Mesenchymal stem cell (in vitro differentiated cells and primary cell): ENCODE results near the gene LRP1.

Experiments used
- DNase-seq: peaks from one replicate; pipeline ENCODE4 v3.0.0-alpha.2; 2013
- H2AFZ ChIP-seq: one replicate; pipeline ENCODE4 v1.6.1; 2013; ENCODE audit warnings: low read depth, mild to moderate bottlenecking, control low read depth, inconsistent platforms, low read length, moderate library complexity
- H2AK5ac ChIP-seq: 2 replicates; pipeline ENCODE4 v1.6.1; 2013; ENCODE audit warnings: low read length, moderate library complexity, mild to moderate bottlenecking, inconsistent platforms; ENCODE audit not compliant: severe bottlenecking
- H2BK120ac ChIP-seq: one replicate; pipeline ENCODE4 v1.6.1; 2013; ENCODE audit warnings: low read depth, mild to moderate bottlenecking, inconsistent platforms, low read length, moderate library complexity
- H2BK12ac ChIP-seq, 2 experiments: one replicate each; pipeline ENCODE4 v1.6.1; 2013; ENCODE audit warnings: inconsistent platforms in 2 of 2, low read length in 2 of 2, mild to moderate bottlenecking in 2 of 2, moderate library complexity in 2 of 2, control low read depth in 1 of 2
- H2BK15ac ChIP-seq: one replicate; pipeline ENCODE4 v1.6.1; 2013; ENCODE audit warnings: mild to moderate bottlenecking, low read depth, inconsistent platforms; ENCODE audit not compliant: poor library complexity, severe bottlenecking
- H2BK5ac ChIP-seq: 2 replicates; pipeline ENCODE4 v1.6.1; 2013; ENCODE audit warnings: low read depth, mild to moderate bottlenecking, low read length, control low read depth, inconsistent platforms; ENCODE audit not compliant: poor library complexity, severe bottlenecking
- H3K14ac ChIP-seq, 2 experiments: one replicate each; pipeline ENCODE4 v1.6.1; 2013; ENCODE audit warnings: inconsistent platforms in 2 of 2, low read length in 2 of 2, control low read depth in 1 of 2, mild to moderate bottlenecking in 1 of 2, moderate library complexity in 1 of 2
- H3K18ac ChIP-seq, 2 experiments: one replicate each; pipeline ENCODE4 v1.6.1; 2013; ENCODE audit warnings: inconsistent platforms in 2 of 2, low read length in 2 of 2, control low read depth in 1 of 2, low read depth in 1 of 2, mild to moderate bottlenecking in 1 of 2
- H3K23ac ChIP-seq, 2 experiments: one replicate each; pipeline ENCODE4 v1.6.1; 2013; ENCODE audit warnings: inconsistent platforms in 2 of 2, low read length in 2 of 2, mild to moderate bottlenecking in 2 of 2, moderate library complexity in 2 of 2, control low read depth in 1 of 2
- H3K27ac ChIP-seq: 2 replicates; pipeline ENCODE4 v1.5.1; 2013; ENCODE audit warnings: mild to moderate bottlenecking, moderate library complexity, low read length, control low read depth, inconsistent platforms; ENCODE audit not compliant: poor library complexity, severe bottlenecking
- H3K27me3 ChIP-seq, 2 experiments: 2 replicates each; pipeline versions ENCODE4 v1.6.1 to v1.7.0; 2013; ENCODE audit warnings: low read length in 2 of 2, mild to moderate bottlenecking in 2 of 2, moderate library complexity in 2 of 2, control low read depth in 1 of 2, inconsistent platforms in 1 of 2; ENCODE audit not compliant: control insufficient read depth in 1 of 2, insufficient read depth in 1 of 2
- H3K36me3 ChIP-seq, 2 experiments: 2 replicates each; pipeline versions ENCODE4 v1.6.1 to v1.7.0; 2013; ENCODE audit warnings: low read length in 2 of 2, control low read depth in 1 of 2, inconsistent platforms in 1 of 2, low read depth in 1 of 2, mild to moderate bottlenecking in 1 of 2; ENCODE audit not compliant: insufficient read depth in 2 of 2, control insufficient read depth in 1 of 2
- H3K4ac ChIP-seq, 2 experiments: one replicate each; pipeline ENCODE4 v1.6.1; 2013; ENCODE audit warnings: inconsistent platforms in 2 of 2, low read length in 2 of 2, mild to moderate bottlenecking in 2 of 2, moderate library complexity in 2 of 2, control low read depth in 1 of 2, low read depth in 1 of 2
- H3K4me1 ChIP-seq: 2 replicates; pipeline ENCODE4 v1.6.1; 2013; ENCODE audit warnings: low read depth, low read length, control low read depth; ENCODE audit not compliant: control insufficient read depth, insufficient read depth
- H3K4me2 ChIP-seq: 2 replicates; pipeline ENCODE4 v1.6.1; 2013; ENCODE audit warnings: low read length, mild to moderate bottlenecking, inconsistent platforms; ENCODE audit not compliant: poor library complexity, severe bottlenecking
- H3K4me3 ChIP-seq, 2 experiments: 2 replicates each; pipeline versions ENCODE4 v1.5.1 to v1.7.0; 2013; ENCODE audit warnings: low read length in 2 of 2, mild to moderate bottlenecking in 2 of 2, control low read depth in 1 of 2, low read depth in 1 of 2; ENCODE audit not compliant: insufficient read depth in 1 of 2
- H3K79me1 ChIP-seq: replicated peaks from 2 replicates; pipeline ENCODE4 v1.6.1; 2013; ENCODE audit warnings: mild to moderate bottlenecking, control low read depth, low read length, inconsistent platforms; ENCODE audit not compliant: poor library complexity, severe bottlenecking
- H3K9ac ChIP-seq: 2 replicates; pipeline ENCODE4 v1.7.0; 2013; ENCODE audit warnings: mild to moderate bottlenecking, low read length, moderate library complexity
- H3K9me3 ChIP-seq: 2 replicates; pipeline ENCODE4 v1.7.0; 2013; ENCODE audit warnings: mild to moderate bottlenecking, low read length; ENCODE audit not compliant: control insufficient read depth
- H4K8ac ChIP-seq: one replicate; pipeline ENCODE4 v1.6.1; 2013; ENCODE audit warnings: inconsistent platforms, mild to moderate bottlenecking, low read length, moderate library complexity
- H4K91ac ChIP-seq: one replicate; pipeline ENCODE4 v1.6.1; 2013; ENCODE audit warnings: mild to moderate bottlenecking, low read length, inconsistent platforms
- WGBS: methylation state at CpG from one replicate; pipeline ENCODE4 v1.1.7; 2013; ENCODE audit warnings: mixed read lengths; 5-methylcytosine and 5-hydroxymethylcytosine counted together

The LRP1 gene

DNA sequence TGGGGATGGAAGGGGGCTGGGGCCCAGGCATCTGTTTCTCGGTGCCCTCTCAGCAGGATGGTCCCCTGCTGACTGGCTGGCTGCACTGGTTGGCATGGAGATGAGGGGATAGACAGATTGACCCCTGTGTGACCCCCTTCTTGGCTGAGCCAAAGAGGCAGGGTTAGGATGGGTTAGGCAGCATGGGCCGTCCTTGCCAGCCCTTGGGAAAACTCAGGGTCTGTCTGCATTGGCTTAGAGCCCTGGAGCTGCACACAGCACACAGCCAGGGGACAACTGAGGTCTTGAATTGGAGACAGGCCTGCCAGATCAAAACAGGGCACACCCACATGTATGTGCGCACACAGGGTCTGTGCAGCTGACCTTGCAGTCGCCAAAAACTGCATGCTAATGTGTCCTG is 30.4 kb downstream of the LRP1 start:
- no peak overlapping the region for H4K8ac ChIP-seq
- H3K79me1 ChIP-seq: peaks cover 42% of the 10 kb centered on the region
- H2AK5ac ChIP-seq: no peak overlapping the region
- no peak overlapping the region for H3K23ac ChIP-seq
- H3K4me2 ChIP-seq: no peak overlapping the region
- H3K4me1 ChIP-seq: no peaks in the 10 kb centered on the region
- H2AFZ ChIP-seq: no peak overlapping the region
- H3K4ac ChIP-seq: no peak overlapping the region
- H2BK12ac ChIP-seq: no peak overlapping the region
- H3K36me3 ChIP-seq: peaks cover 92 to 100% of the 10 kb centered on the region in 2 experiments
- H3K4me3 ChIP-seq: no peak overlapping the region
- no peak overlapping the region for H4K91ac ChIP-seq
- no peak overlapping the region for H3K18ac ChIP-seq
- no peak overlapping the region for H3K27ac ChIP-seq
- WGBS: 98% methylated on average over 4 of the region's 4 CpGs
- H2BK15ac ChIP-seq: no peak overlapping the region
- H2BK5ac ChIP-seq: no peak overlapping the region
- H2BK120ac ChIP-seq: no peak overlapping the region
- peak overlapping the region; percentile 70 for H3K9ac ChIP-seq
- no peaks in the 10 kb centered on the region for H3K27me3 ChIP-seq
- H3K9me3 ChIP-seq: no peaks in the 10 kb centered on the region
- no peak overlapping the region for H3K14ac ChIP-seq
- no peak for DNase-seq

DNA sequence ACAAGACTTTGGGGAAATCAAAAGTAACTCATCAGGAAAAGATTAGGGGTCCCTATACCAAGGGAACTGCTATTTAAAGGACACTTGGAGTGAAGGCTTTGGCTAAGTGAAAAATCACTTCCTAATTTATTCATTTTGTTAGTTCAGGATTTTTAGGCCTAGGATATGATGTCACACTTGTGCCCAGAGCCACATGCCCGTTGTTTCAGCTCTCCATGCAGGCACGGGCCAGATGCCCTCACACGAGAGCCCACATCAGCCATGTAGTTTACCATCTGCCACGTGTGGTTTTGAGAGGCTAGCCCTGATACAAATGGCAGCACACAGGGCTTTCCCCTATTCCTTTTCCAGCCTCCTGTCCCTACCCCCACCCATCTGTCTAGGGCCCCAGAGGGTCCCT is 31.0 kb downstream of the LRP1 start:
- H2BK5ac ChIP-seq: no peak overlapping the region
- 97% methylated on average over 4 of the region's 4 CpGs for WGBS

DNA sequence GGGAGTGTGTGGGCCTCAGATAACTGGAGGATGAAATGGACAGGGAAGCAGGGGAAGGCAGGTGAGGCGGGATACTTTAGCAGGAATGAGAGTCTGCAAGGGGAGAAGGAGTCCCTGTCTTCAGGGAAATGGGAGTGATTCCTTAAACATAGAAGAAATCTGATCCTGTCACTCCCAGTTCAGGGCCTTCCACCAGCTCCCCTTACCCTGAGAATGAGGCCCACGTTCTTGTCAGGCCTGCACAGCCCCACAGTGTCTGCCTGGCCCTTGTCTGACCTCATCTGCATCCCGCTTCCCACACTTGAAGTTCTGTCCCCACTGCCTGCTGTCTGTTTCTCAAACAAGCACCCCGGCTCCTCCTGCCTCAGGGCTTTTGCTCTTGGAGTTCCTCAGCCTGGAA is 31.8 kb downstream of the LRP1 start:
- no peak for DNase-seq
- 93% methylated on average over 3 of the region's 4 CpGs for WGBS
- peaks cover 4% of the 10 kb centered on the region for H3K4me1 ChIP-seq
- H2BK12ac ChIP-seq: no peak overlapping the region
- H3K79me1 ChIP-seq: peaks cover 31% of the 10 kb centered on the region
- H3K4ac ChIP-seq: no peak overlapping the region
- no peak overlapping the region for H2AFZ ChIP-seq
- H3K27me3 ChIP-seq: no peaks in the 10 kb centered on the region
- H2AK5ac ChIP-seq: no peak overlapping the region
- H4K91ac ChIP-seq: no peak overlapping the region
- no peak overlapping the region for H3K4me2 ChIP-seq
- no peaks in the 10 kb centered on the region for H3K9me3 ChIP-seq
- H3K18ac ChIP-seq: no peak overlapping the region
- H2BK120ac ChIP-seq: no peak overlapping the region
- H2BK15ac ChIP-seq: no peak overlapping the region
- H3K23ac ChIP-seq: no peak overlapping the region
- H3K4me3 ChIP-seq: no peak overlapping the region
- H2BK5ac ChIP-seq: no peak overlapping the region
- H3K14ac ChIP-seq: no peak overlapping the region
- H3K36me3 ChIP-seq: peaks cover 88 to 100% of the 10 kb centered on the region in 2 experiments
- no peak overlapping the region for H4K8ac ChIP-seq
- H3K9ac ChIP-seq: peak overlapping the region; percentile 70
- H3K27ac ChIP-seq: no peak overlapping the region

More for the DNA sequence above, 31.0 kb downstream of the LRP1 start:
- Histone ChIP-seq H3K27ac (no peak overlapping the region), H3K4ac (no peak overlapping the region), H3K9ac (peak overlapping the region; percentile 70), H2BK15ac (no peak overlapping the region), H3K4me2 (no peak overlapping the region), H3K14ac (no peak overlapping the region), H3K4me3 (no peak overlapping the region), H3K9me3 (no peaks in the 10 kb centered on the region), H3K27me3 (no peaks in the 10 kb centered on the region), H3K4me1 (no peaks in the 10 kb centered on the region), H2AK5ac (no peak overlapping the region), H3K36me3 (peaks cover 90 to 100% of the 10 kb centered on the region in 2 experiments), H2AFZ (no peak overlapping the region), H2BK12ac (no peak overlapping the region), H3K18ac (no peak overlapping the region), H3K23ac (no peak overlapping the region), H2BK120ac (no peak overlapping the region), H4K8ac (no peak overlapping the region), H3K79me1 (peaks cover 37% of the 10 kb centered on the region), H4K91ac (no peak overlapping the region)
- DNase-seq: no peak

DNA sequence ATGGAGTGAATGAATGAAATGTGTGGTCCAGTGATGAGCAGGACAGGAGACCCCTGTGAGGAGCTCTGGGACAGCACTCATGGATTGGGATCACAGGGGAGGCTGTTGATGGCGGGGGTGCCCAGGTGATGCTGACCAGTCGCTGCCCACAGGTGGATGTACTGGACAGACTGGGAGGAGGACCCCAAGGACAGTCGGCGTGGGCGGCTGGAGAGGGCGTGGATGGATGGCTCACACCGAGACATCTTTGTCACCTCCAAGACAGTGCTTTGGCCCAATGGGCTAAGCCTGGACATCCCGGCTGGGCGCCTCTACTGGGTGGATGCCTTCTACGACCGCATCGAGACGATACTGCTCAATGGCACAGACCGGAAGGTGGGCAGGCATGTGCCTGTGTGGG is 32.5 kb downstream of the LRP1 start:
- H3K27me3 ChIP-seq: no peaks in the 10 kb centered on the region
- H3K18ac ChIP-seq: no peak overlapping the region
- no peak overlapping the region for H2BK120ac ChIP-seq
- peaks cover 29% of the 10 kb centered on the region for H3K79me1 ChIP-seq
- H3K4me3 ChIP-seq: no peak overlapping the region
- H2AFZ ChIP-seq: no peak overlapping the region
- no peaks in the 10 kb centered on the region for H3K9me3 ChIP-seq
- H3K4me2 ChIP-seq: no peak overlapping the region
- H2BK5ac ChIP-seq: no peak overlapping the region
- no peak overlapping the region for H2BK12ac ChIP-seq
- no peak overlapping the region for H3K14ac ChIP-seq
- peaks cover 86 to 100% of the 10 kb centered on the region in 2 experiments for H3K36me3 ChIP-seq
- no peak overlapping the region for H3K23ac ChIP-seq
- no peak overlapping the region for H2AK5ac ChIP-seq
- no peak overlapping the region for H3K27ac ChIP-seq
- H3K9ac ChIP-seq: peak overlapping the region; percentile 70
- no peak overlapping the region for H2BK15ac ChIP-seq
- H4K8ac ChIP-seq: peak overlapping the region; percentile 42
- no peak overlapping the region for H3K4ac ChIP-seq
- 97% methylated on average over 14 of the region's 14 CpGs for WGBS
- H3K4me1 ChIP-seq: peaks cover 8% of the 10 kb centered on the region
- no peak overlapping the region for H4K91ac ChIP-seq
- no peak for DNase-seq
